GM18526 (cell line): ENCODE results near the gene SYT15.
"Not testable (repeated sequence)": the region's sequence is repeated elsewhere in the genome, so short reads cannot be mapped to it uniquely, and the experiment has no call there.

Source experiments
- POLR2A ChIP-seq: IDR thresholded peaks from 3 replicates; pipeline ENCODE4 v1.6.1; 2011; ENCODE audit not compliant: insufficient read length; ENCODE audit errors: extremely low read depth

SYT15 gene

GRCh38 chr10:46578474-46579178 lies at the start of gene SYT15:
Gene SYT15 (plus strand): TSS chr10:46579128. CDS start chr10:46579169, 41 bp downstream.
- not testable (repeated sequence) for TF ChIP-seq POLR2A

GRCh38 chr10:46530249-46531186 lies 48.4 kb upstream of the SYT15 start:
- no peak for TF ChIP-seq POLR2A

GRCh38 chr10:46534828-46535524 lies 44.0 kb upstream of the SYT15 start:
- no peak for TF ChIP-seq POLR2A

GRCh38 chr10:46536171-46536570 lies 42.8 kb upstream of the SYT15 start:
- TF ChIP-seq POLR2A = no peak

- TF ChIP-seq POLR2A = no peak
Observed at GRCh38 chr10:46536781-46537180, 42.1 kb upstream of the SYT15 start.

GRCh38 chr10:46537309-46537708 lies 41.6 kb upstream of the SYT15 start:
- TF ChIP-seq POLR2A = no peak

- no peak for TF ChIP-seq POLR2A
Observed at GRCh38 chr10:46538155-46538554, 40.8 kb upstream of the SYT15 start.

- no peak for TF ChIP-seq POLR2A
Observed at GRCh38 chr10:46538717-46539426, 40.1 kb upstream of the SYT15 start.

GRCh38 chr10:46539596-46540411 lies 39.1 kb upstream of the SYT15 start:
- TF ChIP-seq POLR2A = no peak

GRCh38 chr10:46540412-46541016 lies 38.4 kb upstream of the SYT15 start:
- TF ChIP-seq POLR2A = no peak

GRCh38 chr10:46541017-46541661 lies 37.8 kb upstream of the SYT15 start:
- TF ChIP-seq POLR2A = no peak

- TF ChIP-seq POLR2A = no peak
Observed at GRCh38 chr10:46541735-46542566, 37.0 kb upstream of the SYT15 start.
